Dendritic cell treated with granulocyte-macrophage colony-stimulating factor and Interleukin-4, amounts not matched to agents 40 ng/mL and 50 ng/mL, for 4 days (primary cell): ENCODE data around the gene NANOS1.
A peak's percentile ranks its signal among the peaks of the same experiment; 100 is the strongest.
"Not testable (repeated sequence)": the region's sequence is repeated elsewhere in the genome, so short reads cannot be mapped to it uniquely, and the experiment has no call there.

ENCODE experiments used
- H3K27ac Mint-ChIP-seq: one replicate; pipeline ENCODE4 v1.8.0; 2022; ENCODE audit warnings: mild to moderate bottlenecking, mixed read lengths
- H3K27me3 Mint-ChIP-seq: one replicate; pipeline ENCODE4 v1.8.0; 2022; ENCODE audit warnings: mild to moderate bottlenecking, mixed read lengths
- H3K36me3 Mint-ChIP-seq: one replicate; pipeline ENCODE4 v1.8.0; 2022; ENCODE audit warnings: low read depth, mixed read lengths
- H3K4me1 Mint-ChIP-seq: one replicate; pipeline ENCODE4 v1.8.0; 2022; ENCODE audit warnings: low read depth, mixed read lengths
- H3K4me3 Mint-ChIP-seq: one replicate; pipeline ENCODE4 v1.8.0; 2022; ENCODE audit warnings: mild to moderate bottlenecking, moderate library complexity, mixed read lengths
- H3K9me3 Mint-ChIP-seq: one replicate; pipeline ENCODE4 v1.8.0; 2022; ENCODE audit warnings: mixed read lengths
- intact Hi-C: fragments of 100-400 bp; cut with micrococcal nuclease; formaldehyde crosslinking; loops from one replicate; pipeline ENCODE4 v1.15.0; 2022

The NANOS1 gene

GRCh38 chr10:119026301-119027110 lies 3.0 kb upstream of the NANOS1 start:
- no peaks in the 10 kb centered on the region for H3K9me3 Mint-ChIP-seq
- H3K27me3 Mint-ChIP-seq: peaks cover 20% of the 10 kb centered on the region
- peaks cover 14% of the 10 kb centered on the region for H3K4me1 Mint-ChIP-seq
- no peak overlapping the region for H3K27ac Mint-ChIP-seq
- H3K4me3 Mint-ChIP-seq: no peak overlapping the region
- no peaks in the 10 kb centered on the region for H3K36me3 Mint-ChIP-seq
- intact Hi-C loops: no loop called here

- Mint-ChIP-seq H3K36me3 (peaks cover 16% of the 10 kb centered on the region), H3K4me1 (peaks cover 22% of the 10 kb centered on the region), H3K27me3 (peaks cover 24% of the 10 kb centered on the region)
- H3K4me3 Mint-ChIP-seq, H3K27ac Mint-ChIP-seq, H3K9me3 Mint-ChIP-seq, intact Hi-C loops: not testable (repeated sequence)
These were observed 1.0 kb upstream of the NANOS1 start for GRCh38 chr10:119028445-119028899.

- H3K27ac Mint-ChIP-seq: no peak overlapping the region
- H3K36me3 Mint-ChIP-seq: peaks cover 21% of the 10 kb centered on the region
- H3K9me3 Mint-ChIP-seq: no peaks in the 10 kb centered on the region
- peaks cover 24% of the 10 kb centered on the region for H3K27me3 Mint-ChIP-seq
- intact Hi-C loops: no loop called here
- peaks cover 22% of the 10 kb centered on the region for H3K4me1 Mint-ChIP-seq
- peak overlapping the region; percentile 62 for H3K4me3 Mint-ChIP-seq
These were observed 458 bp upstream of the NANOS1 start for GRCh38 chr10:119028900-119029612.

GRCh38 chr10:119030421-119031250 lies 1.1 kb downstream of the NANOS1 start:
- Mint-ChIP-seq H3K27ac (no peak overlapping the region), H3K4me3 (peak overlapping the region; percentile 40), H3K36me3 (peaks cover 30% of the 10 kb centered on the region)

GRCh38 chr10:119031496-119032059 lies 2.1 kb downstream of the NANOS1 start:
- H3K27me3 Mint-ChIP-seq: peaks cover 29% of the 10 kb centered on the region
- intact Hi-C loops: no loop called here
- no peak overlapping the region for H3K27ac Mint-ChIP-seq
- H3K4me3 Mint-ChIP-seq: no peak overlapping the region
- H3K9me3 Mint-ChIP-seq: no peaks in the 10 kb centered on the region
- peaks cover 22% of the 10 kb centered on the region for H3K4me1 Mint-ChIP-seq
- peaks cover 40% of the 10 kb centered on the region for H3K36me3 Mint-ChIP-seq

More at GRCh38 chr10:119030421-119031250, 1.1 kb downstream of the NANOS1 start:
- H3K4me1 Mint-ChIP-seq: peaks cover 22% of the 10 kb centered on the region
- peaks cover 29% of the 10 kb centered on the region for H3K27me3 Mint-ChIP-seq
- H3K9me3 Mint-ChIP-seq: no peaks in the 10 kb centered on the region
- intact Hi-C loops: no loop called here

GRCh38 chr10:119039161-119039560 lies 9.6 kb downstream of the NANOS1 start:
- Mint-ChIP-seq H3K4me1 (peaks cover 11% of the 10 kb centered on the region), H3K27ac (no peak overlapping the region), H3K4me3 (no peak overlapping the region), H3K27me3 (peaks cover 5% of the 10 kb centered on the region), H3K9me3 (no peaks in the 10 kb centered on the region), H3K36me3 (peaks cover 93% of the 10 kb centered on the region)
- intact Hi-C loops: no loop called here

- Mint-ChIP-seq H3K27ac (no peak overlapping the region), H3K9me3 (no peaks in the 10 kb centered on the region), H3K27me3 (no peaks in the 10 kb centered on the region), H3K4me3 (no peak overlapping the region), H3K4me1 (peaks cover 11% of the 10 kb centered on the region), H3K36me3 (peaks cover 100% of the 10 kb centered on the region)
- intact Hi-C loops: no loop called here
These were observed 11.8 kb downstream of the NANOS1 start for GRCh38 chr10:119041326-119041725.

- Mint-ChIP-seq H3K4me3 (no peak overlapping the region), H3K36me3 (peaks cover 100% of the 10 kb centered on the region), H3K4me1 (peaks cover 11% of the 10 kb centered on the region), H3K9me3 (no peaks in the 10 kb centered on the region), H3K27ac (no peak overlapping the region), H3K27me3 (no peaks in the 10 kb centered on the region)
- intact Hi-C loops: no loop called here
These were observed 12.7 kb downstream of the NANOS1 start for GRCh38 chr10:119042169-119042568.

GRCh38 chr10:119045561-119045960 lies 16.0 kb downstream of the NANOS1 start:
- H3K4me3 Mint-ChIP-seq: no peak overlapping the region
- H3K36me3 Mint-ChIP-seq: peaks cover 100% of the 10 kb centered on the region
- intact Hi-C loops: no loop called here
- H3K27me3 Mint-ChIP-seq: no peaks in the 10 kb centered on the region
- peaks cover 11% of the 10 kb centered on the region for H3K4me1 Mint-ChIP-seq
- no peaks in the 10 kb centered on the region for H3K9me3 Mint-ChIP-seq
- no peak overlapping the region for H3K27ac Mint-ChIP-seq

GRCh38 chr10:119049361-119049760 lies 19.8 kb downstream of the NANOS1 start:
- Mint-ChIP-seq H3K4me3 (no peak overlapping the region), H3K4me1 (peaks cover 6% of the 10 kb centered on the region), H3K9me3 (no peaks in the 10 kb centered on the region), H3K36me3 (peaks cover 100% of the 10 kb centered on the region), H3K27ac (no peak overlapping the region), H3K27me3 (no peaks in the 10 kb centered on the region)
- intact Hi-C loops: no loop called here

- H3K27me3 Mint-ChIP-seq: no peaks in the 10 kb centered on the region
- H3K9me3 Mint-ChIP-seq: no peaks in the 10 kb centered on the region
- peaks cover 100% of the 10 kb centered on the region for H3K36me3 Mint-ChIP-seq
- H3K27ac Mint-ChIP-seq: no peak overlapping the region
- intact Hi-C loops: loop anchor here (10.0 kb wide), 1 partner anchor 535 kb away; no protein-coding TSS in a partner anchor
- peaks cover 6% of the 10 kb centered on the region for H3K4me1 Mint-ChIP-seq
- no peak overlapping the region for H3K4me3 Mint-ChIP-seq
These were observed 20.3 kb downstream of the NANOS1 start for GRCh38 chr10:119049777-119050176.

- H3K4me1 Mint-ChIP-seq: peaks cover 6% of the 10 kb centered on the region
- no peaks in the 10 kb centered on the region for H3K9me3 Mint-ChIP-seq
- H3K27me3 Mint-ChIP-seq: no peaks in the 10 kb centered on the region
- no peak overlapping the region for H3K27ac Mint-ChIP-seq
- peaks cover 100% of the 10 kb centered on the region for H3K36me3 Mint-ChIP-seq
- no peak overlapping the region for H3K4me3 Mint-ChIP-seq
- intact Hi-C loops: loop anchor here (10.0 kb wide), 1 partner anchor 533 kb away; no protein-coding TSS in a partner anchor
These were observed 22.3 kb downstream of the NANOS1 start for GRCh38 chr10:119051775-119052174.

GRCh38 chr10:119055472-119055871 lies 26.0 kb downstream of the NANOS1 start:
- Mint-ChIP-seq H3K27me3 (no peaks in the 10 kb centered on the region), H3K27ac (no peak overlapping the region), H3K4me1 (peaks cover 5% of the 10 kb centered on the region), H3K9me3 (no peaks in the 10 kb centered on the region), H3K4me3 (no peak overlapping the region), H3K36me3 (peaks cover 100% of the 10 kb centered on the region)
- intact Hi-C loops: loop anchor here (10.0 kb wide), 1 partner anchor 529 kb away; no protein-coding TSS in a partner anchor
